Hepatocyte (in vitro differentiated cells): Measurements from ENCODE around the gene LILRB5. TPM values are rescaled to one million over a fixed set of nuclear protein-coding genes. Genes with fewer than 3 reads are reported as not detected.
"Not testable (repeated sequence)": the region's sequence is repeated elsewhere in the genome, so short reads cannot be mapped to it uniquely, and the experiment has no call there.

Experiments
- DNase-seq: peaks from one replicate; pipeline ENCODE4 v3.0.0-alpha.2; 2016; ENCODE audit warnings: low spot score
- H2AFZ ChIP-seq: fragments of 200-600 bp; sonication (generic); 2 replicates; pipeline ENCODE4 v1.6.0; 2016; ENCODE audit warnings: antibody characterized with exemption, mild to moderate bottlenecking
- H3K27ac ChIP-seq: fragments of 200-600 bp; sonication (generic); 2 replicates; pipeline ENCODE4 v1.5.1; 2016; ENCODE audit warnings: mild to moderate bottlenecking
- H3K27me3 ChIP-seq: fragments of 200-600 bp; sonication (generic); 2 replicates; pipeline ENCODE4 v1.6.1; 2016
- H3K36me3 ChIP-seq: fragments of 200-600 bp; sonication (generic); replicated peaks from 2 replicates; pipeline ENCODE4 v1.5.1; 2016; ENCODE audit warnings: low read depth; ENCODE audit not compliant: insufficient read depth
- H3K4me1 ChIP-seq: fragments of 200-600 bp; sonication (generic); 2 replicates; pipeline ENCODE4 v1.5.1; 2016; ENCODE audit warnings: mild to moderate bottlenecking, moderate library complexity; ENCODE audit not compliant: insufficient read depth
- H3K4me2 ChIP-seq: fragments of 200-600 bp; sonication (generic); 2 replicates; pipeline ENCODE4 v1.6.0; 2016
- H3K4me3 ChIP-seq: fragments of 200-600 bp; sonication (generic); 2 replicates; pipeline ENCODE4 v1.5.1; 2016; ENCODE audit warnings: mild to moderate bottlenecking
- H3K79me2 ChIP-seq: fragments of 200-600 bp; sonication (generic); 2 replicates; pipeline ENCODE4 v1.6.0; 2017; ENCODE audit warnings: mild to moderate bottlenecking
- H3K9me2 ChIP-seq: fragments of 200-600 bp; sonication (generic); replicated peaks from 2 replicates; pipeline ENCODE4 v1.6.0; 2017; ENCODE audit warnings: mild to moderate bottlenecking; ENCODE audit not compliant: insufficient read depth
- H3K9me3 ChIP-seq: fragments of 200-600 bp; sonication (generic); 2 replicates; pipeline ENCODE4 v1.5.1; 2016; ENCODE audit warnings: low read depth, mild to moderate bottlenecking
- H4K20me1 ChIP-seq: fragments of 200-600 bp; sonication (generic); 2 replicates; pipeline ENCODE4 v1.6.0; 2016; ENCODE audit warnings: mild to moderate bottlenecking; ENCODE audit not compliant: insufficient read depth, poor library complexity, severe bottlenecking
- EZH2 ChIP-seq: fragments of 200-600 bp; sonication (generic); IDR thresholded peaks from 2 replicates; pipeline ENCODE4 v1.6.1; 2016; ENCODE audit warnings: antibody characterized with exemption, mild to moderate bottlenecking, borderline replicate concordance
- EZH2phosphoT487 ChIP-seq: fragments of 200-600 bp; sonication (generic); IDR thresholded peaks from one replicate; pipeline ENCODE4 v1.6.1; 2018; ENCODE audit warnings: antibody characterized with exemption, mild to moderate bottlenecking, low read depth, moderate library complexity; ENCODE audit not compliant: unreplicated experiment, severe bottlenecking
- WGBS: methylation state at CpG from one replicate; pipeline ENCODE4 v1.1.6; 2016; ENCODE audit warnings: low lambda C conversion rate; ENCODE audit errors: missing lambda C conversion rate; 5-methylcytosine and 5-hydroxymethylcytosine counted together
- polyA plus RNA-seq: library from polyadenylated mRNA; unstranded; fragments of >200 nt; fragmentation: Nextera tagmentation; extraction: Ambion mirVana; gene quantifications from 2 replicates; pipeline ENCODE4 v1.2.1, GENCODE V29; 2016
- total RNA-seq: library from RNA; depleted of rRNA; stranded (reverse); fragments of >200 nt; gene quantifications from 2 replicates; pipeline ENCODE4 v1.2.3, GENCODE V29; 2014
- TF ChIP-seq, protein P1 (sequence below): fragments of 200-600 bp; sonication (generic); IDR thresholded peaks from 2 replicates; pipeline ENCODE4 v1.5.1; 2016; ENCODE audit warnings: antibody characterized with exemption, mild to moderate bottlenecking; ENCODE audit not compliant: poor library complexity

LILRB5 gene
- total and polyA plus RNA-seq, 2 experiments from 2014 or later = 0.80 to 1.6 TPM

DNA sequence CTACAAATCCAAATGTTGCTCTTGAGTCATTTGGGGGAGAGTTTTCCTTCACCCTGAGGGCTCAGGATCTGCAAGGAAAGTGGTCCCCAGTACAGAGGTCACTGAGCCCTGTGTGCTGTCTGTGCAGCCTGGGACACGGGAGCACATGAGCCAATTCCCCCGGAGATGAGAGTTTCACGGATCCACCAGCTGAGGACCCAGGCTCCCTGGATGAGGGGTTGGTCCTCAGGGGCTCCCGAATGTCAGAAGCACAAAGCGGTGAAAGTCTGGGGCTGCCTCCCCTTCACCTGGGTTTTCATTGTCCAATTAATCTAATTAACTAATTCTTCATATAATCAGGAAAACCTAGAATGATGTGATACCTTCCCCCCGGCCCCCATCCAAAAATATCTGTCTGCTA is 37.5 kb upstream of the LILRB5 start:
- Histone ChIP-seq H3K36me3 (no peaks in the 10 kb centered on the region), H4K20me1 (no peaks in the 10 kb centered on the region), H3K27ac (no peak overlapping the region), H3K4me1 (no peaks in the 10 kb centered on the region), H3K9me3 (no peaks in the 10 kb centered on the region), H3K4me2 (no peak overlapping the region), H3K27me3 (no peaks in the 10 kb centered on the region), H3K9me2 (no peaks in the 10 kb centered on the region), H3K79me2 (no peaks in the 10 kb centered on the region), H2AFZ (no peak overlapping the region), H3K4me3 (no peak overlapping the region)
- TF ChIP-seq EZH2 (no peak), EZH2phosphoT487 (no peak)
- TF ChIP-seq, protein P1, sequence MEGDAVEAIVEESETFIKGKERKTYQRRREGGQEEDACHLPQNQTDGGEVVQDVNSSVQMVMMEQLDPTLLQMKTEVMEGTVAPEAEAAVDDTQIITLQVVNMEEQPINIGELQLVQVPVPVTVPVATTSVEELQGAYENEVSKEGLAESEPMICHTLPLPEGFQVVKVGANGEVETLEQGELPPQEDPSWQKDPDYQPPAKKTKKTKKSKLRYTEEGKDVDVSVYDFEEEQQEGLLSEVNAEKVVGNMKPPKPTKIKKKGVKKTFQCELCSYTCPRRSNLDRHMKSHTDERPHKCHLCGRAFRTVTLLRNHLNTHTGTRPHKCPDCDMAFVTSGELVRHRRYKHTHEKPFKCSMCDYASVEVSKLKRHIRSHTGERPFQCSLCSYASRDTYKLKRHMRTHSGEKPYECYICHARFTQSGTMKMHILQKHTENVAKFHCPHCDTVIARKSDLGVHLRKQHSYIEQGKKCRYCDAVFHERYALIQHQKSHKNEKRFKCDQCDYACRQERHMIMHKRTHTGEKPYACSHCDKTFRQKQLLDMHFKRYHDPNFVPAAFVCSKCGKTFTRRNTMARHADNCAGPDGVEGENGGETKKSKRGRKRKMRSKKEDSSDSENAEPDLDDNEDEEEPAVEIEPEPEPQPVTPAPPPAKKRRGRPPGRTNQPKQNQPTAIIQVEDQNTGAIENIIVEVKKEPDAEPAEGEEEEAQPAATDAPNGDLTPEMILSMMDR = no peak
- no peak for DNase-seq
- WGBS = 81% methylated on average over 6 of the region's 6 CpGs

DNA sequence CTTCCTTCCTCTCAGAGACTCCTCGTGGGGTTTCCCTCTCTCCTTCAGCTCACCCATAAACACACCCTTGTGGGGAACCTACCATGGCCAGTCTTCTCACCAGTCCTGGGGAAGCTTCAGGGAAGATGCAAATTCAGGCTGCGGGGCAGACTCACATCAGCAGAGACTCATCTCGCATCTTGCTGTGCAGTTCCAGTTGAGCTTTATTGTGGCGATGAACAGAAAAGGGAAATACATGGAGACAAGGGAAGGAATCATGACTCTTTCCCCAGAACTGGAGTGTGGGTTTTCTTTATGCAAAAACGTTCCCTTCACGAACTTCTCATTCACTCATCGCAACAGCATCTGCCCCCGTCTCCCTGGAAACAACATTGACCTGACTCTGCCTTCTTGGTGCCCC is 32.1 kb upstream of the LILRB5 start:
- not testable (repeated sequence) for H3K4me2 ChIP-seq, H3K27me3 ChIP-seq, H2AFZ ChIP-seq, H3K9me3 ChIP-seq, H3K9me2 ChIP-seq, H3K4me1 ChIP-seq, DNase-seq, H3K4me3 ChIP-seq, H3K79me2 ChIP-seq, H4K20me1 ChIP-seq, H3K36me3 ChIP-seq, H3K27ac ChIP-seq
- 51% methylated on average over 8 of the region's 8 CpGs for WGBS

DNA sequence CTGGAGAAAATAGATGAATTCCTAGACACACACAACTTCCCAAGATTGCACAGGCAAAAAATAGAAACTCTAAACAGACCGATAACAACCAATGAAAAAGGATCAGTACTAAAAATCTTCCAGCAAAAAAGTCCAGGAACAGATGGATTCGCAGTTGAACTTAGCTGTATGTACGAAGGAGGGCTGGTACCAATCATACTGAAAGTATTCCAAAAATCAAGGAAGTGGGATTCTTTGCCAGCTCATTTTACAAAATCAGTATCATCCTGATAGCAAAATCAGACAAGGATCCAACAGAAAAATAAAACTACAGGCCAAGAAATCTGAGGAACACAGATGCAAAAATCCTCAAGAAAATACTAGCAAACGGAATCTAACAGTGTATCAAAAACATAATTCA is 30.4 kb upstream of the LILRB5 start:
- 82% methylated on average over 4 of the region's 4 CpGs for WGBS
- H3K4me2 ChIP-seq = no peak overlapping the region
- TF ChIP-seq EZH2 (no peak), EZH2phosphoT487 (no peak)
- TF ChIP-seq, protein P1 = no peak
- no peak overlapping the region for H3K4me3 ChIP-seq
- H3K4me1 ChIP-seq = no peaks in the 10 kb centered on the region
- no peaks in the 10 kb centered on the region for H3K27me3 ChIP-seq
- H4K20me1 ChIP-seq = no peaks in the 10 kb centered on the region
- no peak overlapping the region for H3K27ac ChIP-seq
- no peaks in the 10 kb centered on the region for H3K9me2 ChIP-seq
- no peak for DNase-seq
- no peak overlapping the region for H2AFZ ChIP-seq
- no peaks in the 10 kb centered on the region for H3K36me3 ChIP-seq
- no peaks in the 10 kb centered on the region for H3K9me3 ChIP-seq
- H3K79me2 ChIP-seq = no peaks in the 10 kb centered on the region

DNA sequence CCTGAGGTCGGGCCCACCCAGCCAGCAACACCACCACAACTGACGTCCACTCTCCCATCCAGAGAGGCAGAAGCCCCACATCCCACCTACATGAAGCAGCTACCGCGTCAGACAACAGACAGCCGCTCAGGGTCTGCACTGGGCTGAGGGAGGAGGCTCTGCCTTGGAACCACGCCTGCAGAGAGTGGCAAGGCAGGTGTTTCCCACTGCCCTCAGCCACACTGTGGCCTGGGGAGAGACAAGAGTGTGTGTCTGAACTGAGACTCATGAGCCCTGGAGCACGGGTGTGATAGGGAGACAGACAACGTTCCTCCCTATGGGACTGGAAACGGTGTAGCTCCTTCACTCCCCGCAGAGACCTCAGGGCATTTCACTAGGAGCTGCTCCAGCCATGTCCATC is 29.2 kb upstream of the LILRB5 start:
- not testable (repeated sequence) for H3K4me1 ChIP-seq, H3K4me2 ChIP-seq, H4K20me1 ChIP-seq, DNase-seq, H3K36me3 ChIP-seq, H3K9me2 ChIP-seq, H3K27ac ChIP-seq, H3K27me3 ChIP-seq, H3K4me3 ChIP-seq, H3K9me3 ChIP-seq, H3K79me2 ChIP-seq, H2AFZ ChIP-seq
- 65% methylated on average over 5 of the region's 10 CpGs for WGBS

DNA sequence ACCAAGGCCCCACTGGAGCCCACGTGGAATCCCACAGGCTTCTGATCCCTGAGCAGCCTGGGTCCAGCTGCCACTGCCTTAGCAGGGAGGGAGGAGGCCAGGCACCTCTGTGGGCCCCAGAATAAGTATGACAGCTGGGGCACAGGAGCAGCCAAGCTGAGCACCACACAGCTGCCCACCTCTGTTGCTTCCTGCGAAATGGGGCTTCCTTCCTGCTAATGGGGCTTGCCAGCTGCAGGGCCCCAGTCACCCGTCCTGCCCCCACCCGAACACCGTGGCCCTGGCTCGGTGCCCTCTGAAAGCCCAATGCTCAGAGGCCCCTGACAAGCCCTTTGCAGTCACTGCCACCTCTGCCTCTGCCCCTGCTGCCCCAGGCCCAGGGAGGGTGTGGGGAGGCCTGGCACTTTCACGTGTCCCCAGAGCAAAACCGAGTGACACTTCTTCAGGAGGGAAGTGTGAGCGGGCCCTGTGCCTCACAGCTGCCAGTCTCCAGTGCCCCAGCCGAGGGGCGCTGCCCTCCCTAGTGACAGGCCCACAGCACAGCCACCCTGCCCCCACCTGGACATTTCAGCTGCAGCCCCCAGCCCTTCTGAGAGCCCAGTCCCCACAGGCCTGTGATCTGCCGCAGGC is 28.5 kb upstream of the LILRB5 start:
- not testable (repeated sequence) for H3K79me2 ChIP-seq, H2AFZ ChIP-seq, H3K4me1 ChIP-seq, H3K4me3 ChIP-seq, H4K20me1 ChIP-seq, H3K27me3 ChIP-seq, H3K27ac ChIP-seq, H3K4me2 ChIP-seq, DNase-seq, H3K36me3 ChIP-seq, H3K9me3 ChIP-seq, H3K9me2 ChIP-seq
- whole genome bisulfite sequencing = 83% methylated on average over 12 of the region's 12 CpGs
